Skeletal muscle tissue (tissue), 4 donors: ENCODE data around the gene ADAMTSL2. TPM values are rescaled to one million over a fixed set of nuclear protein-coding genes. Genes with fewer than 3 reads are reported as not detected.

Experiments used
- H3K27ac ChIP-seq: one replicate; pipeline ENCODE4 v1.7.0; 2013; ENCODE audit warnings: mild to moderate bottlenecking, low read depth, low read length, inconsistent platforms
- H3K27me3 ChIP-seq, 3 donors: one replicate each; pipeline ENCODE4 v1.7.0; 2013; ENCODE audit warnings: low read length in 3 of 3; ENCODE audit not compliant: control insufficient read depth in 3 of 3, insufficient read depth in 3 of 3
- H3K36me3 ChIP-seq, 3 donors: one replicate each; pipeline ENCODE4 v1.7.0; 2013; ENCODE audit warnings: low read length in 3 of 3; ENCODE audit not compliant: control insufficient read depth in 3 of 3, insufficient read depth in 3 of 3
- H3K4me1 ChIP-seq, 3 donors: one replicate each; pipeline ENCODE4 v1.7.0; 2013; ENCODE audit warnings: low read length in 3 of 3, mild to moderate bottlenecking in 3 of 3; ENCODE audit not compliant: control insufficient read depth in 3 of 3, insufficient read depth in 3 of 3
- H3K4me3 ChIP-seq, 3 donors: one replicate each; pipeline ENCODE4 v1.7.0; 2013; ENCODE audit warnings: low read length in 3 of 3
- H3K9ac ChIP-seq, 3 donors: one replicate each; pipeline ENCODE4 v1.7.0; 2013; ENCODE audit warnings: low read length in 3 of 3, mild to moderate bottlenecking in 3 of 3, moderate library complexity in 2 of 3, low read depth in 1 of 3
- H3K9me3 ChIP-seq, 3 donors: one replicate each; pipeline ENCODE4 v1.7.0; 2013; ENCODE audit warnings: low read length in 3 of 3; ENCODE audit not compliant: control insufficient read depth in 3 of 3
- total RNA-seq: library from RNA; depleted of rRNA; stranded (reverse); fragments of >200 nt; gene quantifications from one replicate; pipeline ENCODE4 v1.2.3, GENCODE V29; 2014
- donor health status: Osteomylitis.

The ADAMTSL2 gene
- total RNA-seq, 1 donor from 2014 or later: 4.7 TPM

DNA sequence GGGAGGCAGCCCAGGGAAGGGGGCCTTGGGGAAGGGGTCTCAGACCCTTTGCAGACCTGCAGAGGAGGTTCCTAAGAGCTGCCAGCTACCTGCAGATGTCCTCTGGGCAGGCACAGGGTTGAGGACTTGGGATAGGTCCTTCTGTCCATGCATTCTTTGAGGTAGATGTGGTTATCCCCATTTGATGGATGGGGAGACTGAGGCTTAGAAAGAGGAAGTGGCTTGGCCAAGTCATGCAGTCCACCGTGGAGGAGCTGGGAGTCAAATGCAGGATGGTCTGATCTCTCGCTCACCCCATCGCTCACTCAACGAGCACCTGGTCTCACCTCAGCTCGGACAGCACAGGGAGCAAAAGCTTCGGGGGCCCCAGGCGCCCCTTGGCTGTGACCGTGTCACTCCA, 20.2 kb downstream of the ADAMTSL2 start:
- peaks cover 10 to 19% (median 13%) of the 10 kb centered on the region in 3 donors for H3K4me1 ChIP-seq
- H3K27ac ChIP-seq: no peak overlapping the region

DNA sequence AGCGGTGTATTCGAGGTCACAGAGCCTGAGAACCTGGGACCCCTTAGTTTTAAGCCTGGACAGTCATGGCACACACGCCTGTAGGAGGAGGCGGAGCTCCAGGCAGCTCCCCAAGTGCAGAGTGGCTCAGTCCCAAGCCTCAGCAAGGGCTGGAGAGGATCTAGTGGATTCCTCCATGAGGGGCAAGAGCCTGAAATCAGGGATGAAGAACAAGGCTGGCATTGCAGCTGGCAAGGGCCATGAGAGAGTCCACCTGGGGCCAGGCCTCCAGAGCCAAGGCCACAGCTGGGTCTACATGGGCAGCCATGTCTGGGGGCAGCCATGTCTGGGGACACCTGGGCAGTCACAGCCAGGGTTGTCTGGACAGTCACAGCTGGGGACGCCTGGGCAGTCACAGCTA, 21.9 kb downstream of the ADAMTSL2 start:
- Histone ChIP-seq H3K36me3 (peaks cover 0 to 8% (median under 1%) of the 10 kb centered on the region in 3 donors), H3K4me1 (peaks cover 13 to 29% (median 14%) of the 10 kb centered on the region in 3 donors), H3K4me3 (no peak overlapping the region), H3K9ac (no peak overlapping the region), H3K27ac (no peak overlapping the region), H3K9me3 (no peaks in the 10 kb centered on the region), H3K27me3 (peaks cover 4 to 42% (median 26%) of the 10 kb centered on the region in 3 donors)

More for the DNA sequence above, 20.2 kb downstream of the ADAMTSL2 start:
- Histone ChIP-seq H3K36me3 (peaks cover 0 to 10% (median 2%) of the 10 kb centered on the region in 3 donors), H3K9ac (no peak overlapping the region), H3K4me3 (no peak overlapping the region), H3K9me3 (no peaks in the 10 kb centered on the region), H3K27me3 (peaks cover 0 to 29% (median 12%) of the 10 kb centered on the region in 3 donors)

DNA sequence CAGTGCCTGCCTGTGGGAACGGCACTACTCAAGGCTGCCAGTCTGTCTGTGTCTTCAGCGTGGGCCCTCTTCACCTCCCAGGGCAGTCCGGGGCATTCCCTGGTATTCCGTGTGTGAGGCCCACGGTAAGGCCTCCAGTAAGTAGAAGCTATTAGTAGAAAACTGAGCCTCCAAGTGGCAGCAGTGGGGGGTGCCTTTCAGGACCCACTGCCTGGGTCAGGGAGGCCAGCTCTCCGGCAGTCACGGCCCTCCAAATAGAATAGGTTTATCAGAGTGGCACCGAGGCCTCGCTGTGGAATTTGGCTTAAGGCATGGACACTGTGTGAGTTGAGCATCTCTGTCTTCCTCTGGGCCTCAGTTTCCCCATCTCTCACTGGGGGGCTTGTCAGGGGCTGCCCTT, 23.1 kb downstream of the ADAMTSL2 start:
- no peak overlapping the region for H3K9ac ChIP-seq
- no peaks in the 10 kb centered on the region for H3K9me3 ChIP-seq
- no peak overlapping the region for H3K4me3 ChIP-seq
- peaks cover 0 to 3% (median 0%) of the 10 kb centered on the region in 3 donors for H3K36me3 ChIP-seq
- H3K4me1 ChIP-seq: peaks cover 13 to 31% (median 14%) of the 10 kb centered on the region in 3 donors
- H3K27me3 ChIP-seq: peaks cover 7 to 50% (median 31%) of the 10 kb centered on the region in 3 donors
- H3K27ac ChIP-seq: no peak overlapping the region

DNA sequence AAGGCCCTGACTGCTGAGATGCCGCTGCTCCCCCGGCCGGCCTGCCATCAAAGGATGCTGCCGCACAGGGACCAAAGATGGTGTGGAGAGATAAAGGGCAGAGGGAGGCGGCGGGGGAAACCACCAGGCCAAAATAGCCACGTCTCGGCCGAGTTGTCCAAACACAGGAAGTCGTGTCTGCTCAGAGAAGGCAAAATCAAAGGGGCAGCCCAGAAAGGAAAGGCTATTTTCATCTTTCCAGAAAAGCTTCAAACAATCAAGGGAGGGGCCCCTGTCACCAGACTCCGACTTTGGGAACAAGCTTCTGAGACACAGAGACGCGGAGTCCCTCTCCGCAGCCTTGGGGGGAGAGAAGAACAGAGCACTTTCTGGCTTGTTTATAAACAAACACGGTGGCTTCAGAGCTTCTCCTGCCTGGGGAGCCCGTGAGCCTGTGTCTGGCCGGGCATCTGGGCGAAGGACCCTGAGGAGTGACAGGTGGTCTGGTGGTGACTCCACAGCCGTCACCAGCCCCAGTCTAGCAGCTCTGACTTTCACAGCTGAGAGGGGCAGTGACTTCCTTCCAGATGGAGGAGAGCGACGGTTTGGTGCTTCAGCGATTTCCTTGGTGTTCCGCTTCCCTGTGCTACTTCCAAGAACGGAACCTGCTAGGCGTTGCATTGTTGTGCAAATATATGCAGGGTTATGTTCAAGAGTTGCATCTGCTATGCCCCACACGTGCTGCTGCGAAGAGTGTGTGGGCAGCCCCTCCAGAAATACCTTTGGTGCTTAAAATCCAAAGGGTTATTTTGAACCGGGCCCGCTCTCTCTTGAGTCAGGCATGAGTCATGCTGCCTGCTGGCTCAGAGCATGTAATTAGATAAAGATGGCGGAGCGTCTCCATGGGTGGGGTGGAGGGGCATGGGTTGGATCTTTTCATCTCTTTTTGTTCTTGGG, 24.0 kb downstream of the ADAMTSL2 start:
- Histone ChIP-seq H3K36me3 (peaks cover 0 to 3% (median 0%) of the 10 kb centered on the region in 3 donors), H3K4me1 (peaks cover 18 to 37% (median 21%) of the 10 kb centered on the region in 3 donors), H3K9me3 (no peaks in the 10 kb centered on the region), H3K27ac (no peak overlapping the region), H3K9ac (peak overlapping the region in 2 of 3 donors; percentile 20 to 54), H3K27me3 (peaks cover 13 to 56% (median 36%) of the 10 kb centered on the region in 3 donors), H3K4me3 (peak overlapping the region in 2 of 3 donors; percentile 43 to 45)

DNA sequence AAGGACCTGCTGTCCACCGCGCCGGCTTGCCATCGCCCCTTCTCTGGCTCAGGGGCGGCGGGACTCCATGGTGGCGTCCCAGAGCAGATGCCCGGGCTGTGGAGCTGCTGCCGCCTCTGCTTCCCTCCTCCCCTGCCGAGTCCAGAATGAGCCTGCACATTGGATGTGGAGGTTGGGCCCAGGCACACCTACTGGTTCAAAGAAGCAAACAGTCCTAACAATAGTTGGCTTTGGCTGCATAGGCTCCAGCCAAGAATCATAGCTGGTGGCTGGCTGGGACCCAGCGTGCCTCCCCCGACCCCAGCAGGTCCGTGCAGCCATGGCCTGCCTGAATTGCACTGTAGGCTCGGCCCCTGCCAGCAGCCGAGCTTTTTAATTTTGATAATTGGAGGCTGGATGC, 25.8 kb downstream of the ADAMTSL2 start:
- H3K4me1 ChIP-seq: peaks cover 22 to 41% (median 23%) of the 10 kb centered on the region in 3 donors
- H3K9ac ChIP-seq: no peak overlapping the region
- no peak overlapping the region for H3K4me3 ChIP-seq
- peaks cover 0 to 3% (median 0%) of the 10 kb centered on the region in 3 donors for H3K36me3 ChIP-seq
- H3K27me3 ChIP-seq: peaks cover 13 to 65% (median 36%) of the 10 kb centered on the region in 3 donors
- H3K27ac ChIP-seq: no peak overlapping the region
- H3K9me3 ChIP-seq: no peaks in the 10 kb centered on the region

DNA sequence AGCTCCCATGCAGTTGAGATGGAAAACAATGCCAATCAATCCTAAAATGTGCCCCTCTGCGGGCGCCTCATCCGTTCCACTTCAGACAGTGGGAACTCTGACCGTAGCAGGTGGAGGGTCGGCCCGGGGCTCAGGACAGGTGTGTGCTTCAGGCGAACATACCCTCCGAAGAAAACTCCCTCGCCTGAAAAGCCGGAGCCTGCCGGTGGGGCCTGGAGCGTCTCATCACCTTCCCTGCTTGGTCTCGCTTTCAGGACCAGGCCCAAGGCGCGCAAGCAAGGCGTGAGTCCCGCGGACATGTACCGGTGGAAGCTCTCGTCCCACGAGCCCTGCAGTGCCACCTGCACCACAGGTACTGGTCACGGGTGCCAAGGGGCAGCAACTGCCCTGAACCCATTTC, 26.4 kb downstream of the ADAMTSL2 start:
- H3K9ac ChIP-seq: no peak overlapping the region
- peaks cover 0 to 3% (median 0%) of the 10 kb centered on the region in 3 donors for H3K36me3 ChIP-seq
- no peaks in the 10 kb centered on the region for H3K9me3 ChIP-seq
- H3K4me3 ChIP-seq: no peak overlapping the region
- peaks cover 13 to 65% (median 39%) of the 10 kb centered on the region in 3 donors for H3K27me3 ChIP-seq
- H3K4me1 ChIP-seq: peaks cover 24 to 43% (median 25%) of the 10 kb centered on the region in 3 donors
- H3K27ac ChIP-seq: no peak overlapping the region

DNA sequence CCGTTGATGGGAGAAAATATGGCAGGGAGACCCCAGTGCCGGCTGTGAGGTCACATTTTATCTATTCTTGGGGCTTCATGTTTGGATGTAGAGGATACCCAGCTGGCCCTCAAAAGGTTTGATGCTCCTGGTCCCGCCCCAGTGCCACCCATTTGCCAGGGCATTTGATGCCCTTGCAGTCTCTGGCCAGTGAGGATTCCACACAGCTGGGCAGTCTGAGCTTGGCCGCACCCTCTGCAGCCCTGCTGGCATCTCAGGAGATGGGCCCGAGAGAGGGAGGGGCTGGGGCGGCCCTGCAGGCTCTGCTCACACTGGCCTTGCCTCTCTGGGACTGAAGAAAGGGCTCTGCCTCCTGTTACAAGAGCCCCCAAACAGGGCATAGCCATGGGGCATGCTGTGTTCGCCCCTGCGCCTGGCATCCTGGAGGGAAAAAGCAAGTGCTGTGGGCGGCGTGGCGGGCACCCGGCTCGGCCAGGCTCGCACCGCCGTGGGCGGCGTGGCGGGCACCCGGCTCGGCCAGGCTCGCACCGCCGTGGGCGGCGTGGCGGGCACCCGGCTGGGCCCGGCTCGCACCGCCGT, 27.6 kb downstream of the ADAMTSL2 start:
- H3K9me3 ChIP-seq: no peaks in the 10 kb centered on the region
- no peaks in the 10 kb centered on the region for H3K36me3 ChIP-seq
- H3K9ac ChIP-seq: no peak overlapping the region
- H3K27ac ChIP-seq: no peak overlapping the region
- peaks cover 13 to 55% (median 33%) of the 10 kb centered on the region in 3 donors for H3K27me3 ChIP-seq
- no peak overlapping the region for H3K4me3 ChIP-seq
- peaks cover 24 to 41% (median 25%) of the 10 kb centered on the region in 3 donors for H3K4me1 ChIP-seq

DNA sequence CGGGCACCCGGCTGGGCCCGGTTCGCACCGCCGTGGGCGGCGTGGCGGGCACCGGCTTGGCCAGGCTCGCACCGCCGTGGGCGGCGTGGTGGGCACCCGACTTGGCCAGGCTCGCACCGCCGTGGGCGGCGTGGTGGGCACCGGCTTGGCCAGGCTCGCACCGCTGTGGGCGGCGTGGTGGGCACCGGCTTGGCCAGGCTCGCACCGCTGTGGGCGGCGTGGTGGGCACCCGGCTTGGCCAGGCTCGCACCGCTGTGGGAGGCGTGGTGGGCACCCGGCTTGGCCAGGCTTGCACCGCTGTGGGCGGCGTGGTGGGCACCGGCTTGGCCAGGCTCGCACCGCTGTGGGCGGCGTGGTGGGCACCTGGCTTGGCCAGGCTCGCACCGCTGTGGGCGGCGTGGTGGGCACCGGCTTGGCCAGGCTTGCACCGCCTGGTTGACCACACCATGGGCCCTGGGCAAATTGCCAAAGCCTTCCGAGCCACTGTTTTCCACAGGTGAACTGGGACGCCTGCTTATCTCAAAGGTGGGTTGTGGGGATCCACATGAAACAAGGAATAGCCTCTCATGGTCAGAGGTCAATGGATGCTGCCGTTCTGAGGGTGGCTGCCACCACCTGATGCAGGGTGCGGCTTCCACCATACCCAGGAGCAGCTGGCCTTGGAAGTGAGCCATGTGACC, 28.2 kb downstream of the ADAMTSL2 start:
- H3K9me3 ChIP-seq: no peaks in the 10 kb centered on the region
- H3K4me3 ChIP-seq: no peak overlapping the region
- no peak overlapping the region for H3K9ac ChIP-seq
- H3K4me1 ChIP-seq: peaks cover 24 to 36% (median 25%) of the 10 kb centered on the region in 3 donors
- no peaks in the 10 kb centered on the region for H3K36me3 ChIP-seq
- H3K27me3 ChIP-seq: peaks cover 17 to 59% (median 31%) of the 10 kb centered on the region in 3 donors
- no peak overlapping the region for H3K27ac ChIP-seq

DNA sequence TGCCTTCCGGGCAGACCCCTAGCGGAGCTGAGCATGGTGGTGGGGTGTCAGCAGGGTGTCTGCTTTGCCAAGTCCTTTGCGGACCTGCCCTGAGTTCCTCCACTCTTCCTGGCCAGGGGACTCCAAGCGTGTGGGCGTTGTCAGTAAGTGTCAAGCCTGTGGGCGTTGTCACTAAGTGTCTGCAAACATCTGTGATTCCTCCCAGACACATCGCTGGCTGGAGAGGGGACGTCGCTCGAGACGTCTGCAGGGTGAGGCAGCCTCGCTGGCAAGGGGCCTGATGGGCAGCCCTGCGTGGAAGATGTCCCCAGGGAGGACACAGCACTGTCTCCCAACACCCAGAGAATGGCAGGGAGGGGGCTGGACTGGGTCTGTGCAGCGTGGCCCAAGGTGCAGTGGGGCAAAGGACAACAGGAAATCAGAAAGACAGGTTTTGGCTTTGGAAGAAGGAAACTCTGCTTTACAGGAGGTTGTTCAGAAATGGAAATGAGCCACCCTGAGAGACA, 28.8 kb downstream of the ADAMTSL2 start:
- H3K36me3 ChIP-seq: no peaks in the 10 kb centered on the region
- H3K27me3 ChIP-seq: peaks cover 18 to 56% (median 31%) of the 10 kb centered on the region in 3 donors
- no peak overlapping the region for H3K9ac ChIP-seq
- no peak overlapping the region for H3K27ac ChIP-seq
- H3K4me3 ChIP-seq: no peak overlapping the region
- H3K9me3 ChIP-seq: no peaks in the 10 kb centered on the region
- peaks cover 20 to 33% (median 22%) of the 10 kb centered on the region in 3 donors for H3K4me1 ChIP-seq
